H9 (cell line): Measurements from ENCODE around the gene VWA8. TPM values are rescaled to one million over a fixed set of nuclear protein-coding genes. Genes with fewer than 3 reads are reported as not detected.

Experiments
- DNase-seq: peaks from one replicate; pipeline ENCODE4 v3.0.0-alpha.2; 2017
- H2AFZ ChIP-seq: one replicate; pipeline ENCODE4 v1.6.1; 2013; ENCODE audit warnings: mild to moderate bottlenecking, low read length, control low read depth, moderate library complexity
- H2AK5ac ChIP-seq: 2 replicates; pipeline ENCODE4 v1.6.1; 2013; ENCODE audit warnings: low read length, control low read depth, mixed read lengths; ENCODE audit not compliant: insufficient read length
- H2BK120ac ChIP-seq: one replicate; pipeline ENCODE4 v1.6.1; 2013; ENCODE audit warnings: low read depth, mild to moderate bottlenecking, low read length, control low read depth, inconsistent platforms; ENCODE audit not compliant: poor library complexity, severe bottlenecking
- H2BK12ac ChIP-seq: 2 replicates; pipeline ENCODE4 v1.6.1; 2013; ENCODE audit warnings: low read length, control low read depth, mixed read lengths, low read depth; ENCODE audit not compliant: insufficient read length
- H2BK15ac ChIP-seq: 2 replicates; pipeline ENCODE4 v1.6.1; 2013; ENCODE audit warnings: low read depth, low read length, control low read depth
- H2BK20ac ChIP-seq: one replicate; pipeline ENCODE4 v1.6.1; 2013; ENCODE audit warnings: low read depth, mild to moderate bottlenecking, low read length, control low read depth, inconsistent platforms; ENCODE audit not compliant: poor library complexity, severe bottlenecking
- H2BK5ac ChIP-seq: 2 replicates; pipeline ENCODE4 v1.6.1; 2013; ENCODE audit warnings: low read length, control low read depth, mixed read lengths; ENCODE audit not compliant: insufficient read length
- H3K14ac ChIP-seq: 2 replicates; pipeline ENCODE4 v1.6.1; 2013; ENCODE audit warnings: low read length, control low read depth; ENCODE audit not compliant: insufficient read depth
- H3K18ac ChIP-seq: 2 replicates; pipeline ENCODE4 v1.6.1; 2013; ENCODE audit warnings: low read depth, mild to moderate bottlenecking, mixed read lengths, low read length, control low read depth; ENCODE audit not compliant: insufficient read length
- H3K23ac ChIP-seq: 2 replicates; pipeline ENCODE4 v1.6.1; 2013; ENCODE audit warnings: low read length, control low read depth, mixed read lengths, low read depth; ENCODE audit not compliant: insufficient read length
- H3K23me2 ChIP-seq: 2 replicates; pipeline ENCODE4 v1.6.1; 2013; ENCODE audit warnings: low read depth, mild to moderate bottlenecking, mixed read lengths, low read length, control low read depth; ENCODE audit not compliant: insufficient read length, poor library complexity, severe bottlenecking
- H3K27ac ChIP-seq: 2 replicates; pipeline ENCODE4 v1.5.1; 2013; ENCODE audit warnings: low read length, control low read depth, mixed read lengths, low read depth; ENCODE audit not compliant: insufficient read length
- H3K27me3 ChIP-seq: 2 replicates; pipeline ENCODE4 v1.6.1; 2013; ENCODE audit warnings: low read length, control low read depth, inconsistent platforms; ENCODE audit not compliant: insufficient read depth
- H3K4ac ChIP-seq: 2 replicates; pipeline ENCODE4 v1.6.1; 2013; ENCODE audit warnings: low read depth, mild to moderate bottlenecking, control low read depth, inconsistent platforms, low read length, moderate library complexity
- H3K4me1 ChIP-seq: 2 replicates; pipeline ENCODE4 v1.6.1; 2013; ENCODE audit warnings: low read length, control low read depth, inconsistent platforms; ENCODE audit not compliant: insufficient read depth
- H3K4me2 ChIP-seq: 2 replicates; pipeline ENCODE4 v1.6.1; 2013; ENCODE audit warnings: low read length, control low read depth, mixed read lengths; ENCODE audit not compliant: insufficient read length, insufficient read depth
- H3K56ac ChIP-seq: 2 replicates; pipeline ENCODE4 v1.6.1; 2013; ENCODE audit warnings: low read depth, mild to moderate bottlenecking, mixed read lengths, low read length, control low read depth; ENCODE audit not compliant: insufficient read length
- H3K79me1 ChIP-seq: 2 replicates; pipeline ENCODE4 v1.6.1; 2013; ENCODE audit warnings: low read depth, mild to moderate bottlenecking, moderate library complexity, low read length, control low read depth, inconsistent platforms; ENCODE audit not compliant: insufficient read depth, poor library complexity, severe bottlenecking
- H3K79me2 ChIP-seq: 2 replicates; pipeline ENCODE4 v1.6.1; 2013; ENCODE audit warnings: low read length, control low read depth, inconsistent platforms; ENCODE audit not compliant: insufficient read depth
- H3K9ac ChIP-seq: 2 replicates; pipeline ENCODE4 v1.6.1; 2013; ENCODE audit warnings: low read length, control low read depth, mixed read lengths; ENCODE audit not compliant: insufficient read length; ENCODE audit errors: extremely low read depth
- H3K9me3 ChIP-seq: one replicate; pipeline ENCODE4 v1.6.1; 2013; ENCODE audit warnings: low read depth, low read length, inconsistent platforms; ENCODE audit not compliant: control insufficient read depth
- H3T11ph ChIP-seq: one replicate; pipeline ENCODE4 v1.6.1; 2013; ENCODE audit warnings: mild to moderate bottlenecking, low read length, control low read depth, inconsistent platforms
- H4K20me1 ChIP-seq: one replicate; pipeline ENCODE4 v1.6.1; 2013; ENCODE audit not compliant: control insufficient read depth, insufficient read length, insufficient read depth
- H4K5ac ChIP-seq: 2 replicates; pipeline ENCODE4 v1.6.1; 2013; ENCODE audit warnings: low read depth, mild to moderate bottlenecking, mixed read lengths, low read length, control low read depth; ENCODE audit not compliant: insufficient read length
- H4K8ac ChIP-seq: replicated peaks from 2 replicates; pipeline ENCODE4 v1.6.1; 2013; ENCODE audit warnings: low read length, control low read depth, mixed read lengths, low read depth; ENCODE audit not compliant: insufficient read length
- H4K91ac ChIP-seq: 2 replicates; pipeline ENCODE4 v1.6.1; 2013; ENCODE audit warnings: low read depth, mild to moderate bottlenecking, moderate library complexity, mixed read lengths, low read length, control low read depth; ENCODE audit not compliant: insufficient read length
- H3K27ac Mint-ChIP-seq, 3 experiments: 2 replicates in 2 of 3; 3 replicates in 1 of 3; pipeline ENCODE4 v1.8.0; 2020 to 2021; ENCODE audit warnings: mixed read lengths in 3 of 3, mild to moderate bottlenecking in 1 of 3, moderate library complexity in 1 of 3
- H3K27me3 Mint-ChIP-seq: 2 replicates; pipeline ENCODE4 v1.8.0; 2021; ENCODE audit warnings: low read depth, mild to moderate bottlenecking, moderate library complexity, mixed read lengths
- H3K36me3 Mint-ChIP-seq, 3 experiments: 2 replicates in 2 of 3; 3 replicates in 1 of 3; pipeline ENCODE4 v1.8.0; 2020 to 2021; ENCODE audit warnings: low read depth in 3 of 3, mixed read lengths in 3 of 3; ENCODE audit not compliant: insufficient read depth in 1 of 3
- H3K4me1 Mint-ChIP-seq, 2 experiments: 2 replicates each; pipeline ENCODE4 v1.8.0; 2020; ENCODE audit warnings: mixed read lengths in 2 of 2
- H3K4me3 Mint-ChIP-seq, 2 experiments: 2 replicates in 1 of 2; 3 replicates in 1 of 2; pipeline ENCODE4 v1.8.0; 2020 to 2021; ENCODE audit warnings: mild to moderate bottlenecking in 2 of 2, mixed read lengths in 2 of 2, moderate library complexity in 1 of 2
- H3K9me3 Mint-ChIP-seq, 2 experiments: 2 replicates in 1 of 2; 3 replicates in 1 of 2; pipeline ENCODE4 v1.8.0; 2020; ENCODE audit warnings: mild to moderate bottlenecking in 2 of 2, mixed read lengths in 2 of 2, moderate library complexity in 1 of 2
- WGBS: extraction: QIAGEN DNeasy Blood & Tissue Kit; methylation state at CpG from one replicate; pipeline ENCODE4 v1.1.7; 2013; ENCODE audit warnings: missing lambda C conversion rate, low lambda C conversion rate, mixed read lengths; ENCODE audit not compliant: insufficient read length; ENCODE audit errors: extremely low coverage; 5-methylcytosine and 5-hydroxymethylcytosine counted together
- total RNA-seq: library from RNA; stranded (reverse); gene quantifications from 2 replicates; pipeline ENCODE4 v1.2.1, GENCODE V29; 2021
- TF ChIP-seq, protein P1 (sequence below): fragments of 200-600 bp; sonication (generic); conservative IDR thresholded peaks from 3 replicates; pipeline ENCODE4 v1.8.0; 2021; ENCODE audit warnings: antibody characterized with exemption, mild to moderate bottlenecking

The VWA8 gene
- total RNA-seq, 1 experiment from 2014 or later = 17.4 TPM

DNA sequence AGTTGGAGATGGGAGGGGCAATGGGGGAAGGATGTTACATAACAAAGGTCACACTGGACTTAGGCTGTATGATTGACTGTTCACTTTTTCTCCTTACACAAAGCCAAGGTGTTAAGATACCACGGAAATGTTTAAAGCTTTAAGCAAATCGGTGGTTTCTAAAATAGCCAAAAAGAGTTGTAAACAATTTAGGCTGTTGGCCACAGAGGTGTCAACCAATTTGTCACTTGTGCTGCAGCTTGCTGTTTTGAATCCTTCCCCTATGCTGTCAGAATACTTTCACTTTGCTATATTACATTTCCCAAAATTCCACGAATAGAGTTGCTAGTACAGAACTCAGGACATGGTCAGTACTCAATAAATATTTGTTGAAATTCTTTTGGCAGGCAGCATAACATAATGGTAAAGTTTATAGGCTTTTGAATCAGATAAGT is 149.3 kb downstream of the VWA8 start:
- no peaks in the 10 kb centered on the region for H3K27me3 ChIP-seq
- H2BK5ac ChIP-seq = no peak overlapping the region
- no peak overlapping the region for H4K5ac ChIP-seq
- H3K18ac ChIP-seq = no peak overlapping the region
- no peak overlapping the region for H2AK5ac ChIP-seq
- H4K8ac ChIP-seq = no peak overlapping the region
- no peak overlapping the region for H3K56ac ChIP-seq
- no peak overlapping the region for H2BK20ac ChIP-seq
- no peaks in the 10 kb centered on the region for H3K79me1 ChIP-seq
- H2BK12ac ChIP-seq = no peak overlapping the region
- H3K79me2 ChIP-seq = no peaks in the 10 kb centered on the region
- DNase-seq = no peak
- H3K14ac ChIP-seq = no peak overlapping the region
- no peak overlapping the region for H3K27ac ChIP-seq
- Mint-ChIP-seq H3K27ac (no peak overlapping the region), H3K36me3 (peaks cover 10 to 26% (median 23%) of the 10 kb centered on the region in 3 experiments), H3K9me3 (peaks cover 0 to 6% of the 10 kb centered on the region in 2 experiments; a peak in 1 of 5 replicates), H3K4me1 (peaks cover 5% of the 10 kb centered on the region in 2 experiments; a peak in 1 of 4 replicates), H3K4me3 (no peak overlapping the region), H3K27me3 (no peaks in the 10 kb centered on the region)
- H2AFZ ChIP-seq = no peak overlapping the region
- H3K23ac ChIP-seq = no peak overlapping the region
- no peak overlapping the region for H4K91ac ChIP-seq
- H3K23me2 ChIP-seq = no peaks in the 10 kb centered on the region
- H3K4ac ChIP-seq = no peak overlapping the region
- no peaks in the 10 kb centered on the region for H3K4me1 ChIP-seq
- WGBS = no CpG with 5 or more reads among the region's 3 CpGs
- no peak overlapping the region for H3K4me2 ChIP-seq
- H2BK120ac ChIP-seq = no peak overlapping the region
- H3K9ac ChIP-seq = no peak overlapping the region
- TF ChIP-seq, protein P1, sequence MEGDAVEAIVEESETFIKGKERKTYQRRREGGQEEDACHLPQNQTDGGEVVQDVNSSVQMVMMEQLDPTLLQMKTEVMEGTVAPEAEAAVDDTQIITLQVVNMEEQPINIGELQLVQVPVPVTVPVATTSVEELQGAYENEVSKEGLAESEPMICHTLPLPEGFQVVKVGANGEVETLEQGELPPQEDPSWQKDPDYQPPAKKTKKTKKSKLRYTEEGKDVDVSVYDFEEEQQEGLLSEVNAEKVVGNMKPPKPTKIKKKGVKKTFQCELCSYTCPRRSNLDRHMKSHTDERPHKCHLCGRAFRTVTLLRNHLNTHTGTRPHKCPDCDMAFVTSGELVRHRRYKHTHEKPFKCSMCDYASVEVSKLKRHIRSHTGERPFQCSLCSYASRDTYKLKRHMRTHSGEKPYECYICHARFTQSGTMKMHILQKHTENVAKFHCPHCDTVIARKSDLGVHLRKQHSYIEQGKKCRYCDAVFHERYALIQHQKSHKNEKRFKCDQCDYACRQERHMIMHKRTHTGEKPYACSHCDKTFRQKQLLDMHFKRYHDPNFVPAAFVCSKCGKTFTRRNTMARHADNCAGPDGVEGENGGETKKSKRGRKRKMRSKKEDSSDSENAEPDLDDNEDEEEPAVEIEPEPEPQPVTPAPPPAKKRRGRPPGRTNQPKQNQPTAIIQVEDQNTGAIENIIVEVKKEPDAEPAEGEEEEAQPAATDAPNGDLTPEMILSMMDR = no peak
- no peak overlapping the region for H3T11ph ChIP-seq
- H2BK15ac ChIP-seq = no peak overlapping the region
- no peaks in the 10 kb centered on the region for H3K9me3 ChIP-seq
- H4K20me1 ChIP-seq = no peaks in the 10 kb centered on the region
